Measurements from ENCODE around the gene PNPLA3.

Gene PNPLA3

GRCh38 chr22:43923631-43924464 lies at the start of gene PNPLA3:
TSS of gene PNPLA3 (plus strand) at chr22:43923805. CDS start at chr22:43923912, 107 bp downstream.
- peak; percentile 68 for DNase-seq

GRCh38 chr22:43876866-43877509 lies 46.6 kb upstream of the PNPLA3 start:
- no peak for DNase-seq

GRCh38 chr22:43878079-43878795 lies 45.4 kb upstream of the PNPLA3 start:
- DNase-seq: no peak

GRCh38 chr22:43878831-43879550 lies 44.6 kb upstream of the PNPLA3 start:
- no peak for DNase-seq

GRCh38 chr22:43879901-43880540 lies 43.6 kb upstream of the PNPLA3 start:
- DNase-seq: no peak

GRCh38 chr22:43880541-43880991 lies 43.0 kb upstream of the PNPLA3 start:
- DNase-seq: no peak

- DNase-seq: no peak
Measured at GRCh38 chr22:43881091-43882061, 42.2 kb upstream of the PNPLA3 start.

- DNase-seq: no peak
Measured at GRCh38 chr22:43882122-43882767, 41.4 kb upstream of the PNPLA3 start.

GRCh38 chr22:43883012-43883661 lies 40.5 kb upstream of the PNPLA3 start:
- peak; percentile 31 for DNase-seq

GRCh38 chr22:43883719-43884415 lies 39.7 kb upstream of the PNPLA3 start:
- no peak for DNase-seq

GRCh38 chr22:43884600-43885318 lies 38.8 kb upstream of the PNPLA3 start:
- DNase-seq: peak; percentile 29

- no peak for DNase-seq
Measured at GRCh38 chr22:43885319-43885671, 38.3 kb upstream of the PNPLA3 start.

- DNase-seq: no peak
Measured at GRCh38 chr22:43885786-43886185, 37.8 kb upstream of the PNPLA3 start.

- DNase-seq: no peak
Measured at GRCh38 chr22:43886231-43886630, 37.4 kb upstream of the PNPLA3 start.

- no peak for DNase-seq
Measured at GRCh38 chr22:43887391-43887790, 36.2 kb upstream of the PNPLA3 start.

- no peak for DNase-seq
Measured at GRCh38 chr22:43888740-43889139, 34.9 kb upstream of the PNPLA3 start.

- DNase-seq: no peak
Measured at GRCh38 chr22:43889201-43889859, 34.3 kb upstream of the PNPLA3 start.

- DNase-seq: no peak
Measured at GRCh38 chr22:43889860-43890253, 33.7 kb upstream of the PNPLA3 start.
